GM19238 (cell line): ENCODE measurements around the gene POLD1.
A peak's percentile ranks its signal among the peaks of the same experiment; 100 is the strongest.

ENCODE experiments used
- DNase-seq: peaks from one replicate; pipeline ENCODE4 v3.0.0; 2011; ENCODE audit warnings: low spot score; ENCODE audit not compliant: insufficient read length

The POLD1 gene

GRCh38 chr19:50417111-50418081, 33.2 kb downstream of the POLD1 start:
- DNase-seq: no peak

- DNase-seq: no peak
Measured at GRCh38 chr19:50418176-50419021, 34.3 kb downstream of the POLD1 start, which contains the start of gene SPIB. TSS of gene SPIB (plus strand) at chr19:50418938. CDS start at chr19:50418963, 25 bp downstream.

- no peak for DNase-seq
Measured at GRCh38 chr19:50419022-50419579, 35.0 kb downstream of the POLD1 start.

- no peak for DNase-seq
Measured at GRCh38 chr19:50419580-50420035, 35.5 kb downstream of the POLD1 start.

- DNase-seq: no peak
Measured at GRCh38 chr19:50420127-50420526, 36.0 kb downstream of the POLD1 start.

- DNase-seq: no peak
Measured at GRCh38 chr19:50420808-50421207, 36.7 kb downstream of the POLD1 start.

GRCh38 chr19:50422397-50423278, 38.5 kb downstream of the POLD1 start:
- DNase-seq: no peak

GRCh38 chr19:50423279-50424113, 39.3 kb downstream of the POLD1 start:
- no peak for DNase-seq

GRCh38 chr19:50425581-50425980, 41.4 kb downstream of the POLD1 start:
- no peak for DNase-seq

- no peak for DNase-seq
Measured at GRCh38 chr19:50427318-50427925, 43.3 kb downstream of the POLD1 start.

GRCh38 chr19:50427997-50428425, 43.9 kb downstream of the POLD1 start:
- DNase-seq: no peak

- DNase-seq: no peak
Measured at GRCh38 chr19:50428772-50429463, 44.8 kb downstream of the POLD1 start.

GRCh38 chr19:50430888-50431342, 46.8 kb downstream of the POLD1 start:
- DNase-seq: no peak

- DNase-seq: peak; percentile 85
Measured at GRCh38 chr19:50431343-50432220, 47.4 kb downstream of the POLD1 start.

- no peak for DNase-seq
Measured at GRCh38 chr19:50432221-50433028, 48.3 kb downstream of the POLD1 start, which contains the start of gene MYBPC2. TSS of gene MYBPC2 (plus strand) at chr19:50432892. CDS start at chr19:50432954, 62 bp downstream.
